NCI-H2227 (cell line): ENCODE measurements around the gene GAP43.
A peak's percentile ranks its signal among the peaks of the same experiment; 100 is the strongest.

Source experiments
- DNase-seq: peaks from one replicate; lab custom pipeline; 2025; ENCODE audit not compliant: unreplicated experiment; lab: John Stamatoyannopoulos, UW

GAP43 gene

GRCh38 chr3:115660646-115661337, 37.5 kb downstream of the GAP43 start:
- no peak for DNase-seq

GRCh38 chr3:115662356-115662755, 39.0 kb downstream of the GAP43 start:
- DNase-seq = no peak

- DNase-seq = no peak
Observed at GRCh38 chr3:115663414-115663813, 40.1 kb downstream of the GAP43 start.

- no peak for DNase-seq
Observed at GRCh38 chr3:115666081-115666480, 42.8 kb downstream of the GAP43 start.

GRCh38 chr3:115666920-115667737, 43.8 kb downstream of the GAP43 start:
- no peak for DNase-seq

GRCh38 chr3:115667738-115668065, 44.4 kb downstream of the GAP43 start:
- DNase-seq = no peak

- DNase-seq = no peak
Observed at GRCh38 chr3:115670911-115671310, 47.6 kb downstream of the GAP43 start.

- no peak for DNase-seq
Observed at GRCh38 chr3:115671761-115672455, 48.6 kb downstream of the GAP43 start.

GRCh38 chr3:115673881-115674280, 50.6 kb downstream of the GAP43 start:
- no peak for DNase-seq

- no peak for DNase-seq
Observed at GRCh38 chr3:115676336-115676735, 53.0 kb downstream of the GAP43 start.

- no peak for DNase-seq
Observed at GRCh38 chr3:115680803-115681345, 57.6 kb downstream of the GAP43 start.

- DNase-seq = peak; percentile 24
Observed at GRCh38 chr3:115681736-115682135, 58.4 kb downstream of the GAP43 start.

- no peak for DNase-seq
Observed at GRCh38 chr3:115683305-115683704, 60.0 kb downstream of the GAP43 start.

- no peak for DNase-seq
Observed at GRCh38 chr3:115683773-115684172, 60.5 kb downstream of the GAP43 start.

GRCh38 chr3:115685097-115685496, 61.8 kb downstream of the GAP43 start:
- DNase-seq = no peak

- no peak for DNase-seq
Observed at GRCh38 chr3:115687721-115688120, 64.4 kb downstream of the GAP43 start.

GRCh38 chr3:115688418-115688817, 65.1 kb downstream of the GAP43 start:
- DNase-seq = no peak

GRCh38 chr3:115689928-115690327, 66.6 kb downstream of the GAP43 start:
- no peak for DNase-seq

GRCh38 chr3:115691964-115692363, 68.7 kb downstream of the GAP43 start:
- no peak for DNase-seq

- peak; percentile 85 for DNase-seq
Observed at GRCh38 chr3:115692887-115693524, 69.7 kb downstream of the GAP43 start.

GRCh38 chr3:115693868-115694267, 70.6 kb downstream of the GAP43 start:
- peak; percentile 70 for DNase-seq
